ENCODE measurements around the gene TM9SF4. TPM values are rescaled to one million over a fixed set of nuclear protein-coding genes. Genes with fewer than 3 reads are reported as not detected.

TM9SF4 gene
- total RNA-seq, 1 experiment from 2014 or later = 54.4 TPM

- ChIA-PET CTCF (no interaction called here), POLR2A (ENCODE audit: low non-redundant PET) (no interaction called here)
- H3K36me3 ChIP-seq (ENCODE audit: insufficient read depth, low read length, poor library complexity, severe bottlenecking) = peaks cover 31% of the 10 kb centered on the region
- H3K27me3 ChIP-seq (replicated peaks; ENCODE audit: insufficient read depth, low read depth, low read length, poor library complexity) = no peaks in the 10 kb centered on the region
- intact Hi-C loops (cut with micrococcal nuclease; ENCODE audit: unreplicated experiment) = no loop called here
- H3K27ac ChIP-seq (ENCODE audit: low read depth, low read length, poor library complexity, severe bottlenecking) = no peak overlapping the region
- BruUV-seq (replicated peaks) = no TSS peak
- H3K4me3 ChIP-seq (ENCODE audit: low read depth, low read length, poor library complexity, severe bottlenecking) = no peak overlapping the region
- TF ChIP-seq CTCF (conservative IDR thresholded peaks at IDR 0.05; ENCODE audit: low read depth, low read length) (no peak), EZH2 (IDR thresholded peaks at IDR 0.05; ENCODE audit: borderline replicate concordance, low read depth, low read length, poor library complexity, severe bottlenecking) (no peak)
- no peaks in the 10 kb centered on the region for H3K4me1 ChIP-seq (ENCODE audit: insufficient read depth, low read length, poor library complexity, severe bottlenecking)
- no peak for DNase-seq (ENCODE audit: low spot score)
- no peaks in the 10 kb centered on the region for H3K9me3 ChIP-seq (ENCODE audit: low read depth, low read length, poor library complexity, severe bottlenecking)
Measured at GRCh38 chr20:32135983-32136515, 26.5 kb downstream of the TM9SF4 start.

- Histone ChIP-seq H3K4me1 (ENCODE audit: insufficient read depth, low read length, poor library complexity, severe bottlenecking) (no peaks in the 10 kb centered on the region), H3K36me3 (ENCODE audit: insufficient read depth, low read length, poor library complexity, severe bottlenecking) (peaks cover 51% of the 10 kb centered on the region), H3K27ac (ENCODE audit: low read depth, low read length, poor library complexity, severe bottlenecking) (no peak overlapping the region), H3K27me3 (replicated peaks; ENCODE audit: insufficient read depth, low read depth, low read length, poor library complexity) (no peaks in the 10 kb centered on the region), H3K9me3 (ENCODE audit: low read depth, low read length, poor library complexity, severe bottlenecking) (no peaks in the 10 kb centered on the region), H3K4me3 (ENCODE audit: low read depth, low read length, poor library complexity, severe bottlenecking) (no peak overlapping the region)
- BruUV-seq (replicated peaks) = no TSS peak
- ChIA-PET CTCF (no interaction called here), POLR2A (ENCODE audit: low non-redundant PET) (no interaction called here)
- TF ChIP-seq CTCF (conservative IDR thresholded peaks at IDR 0.05; ENCODE audit: low read depth, low read length) (no peak), EZH2 (IDR thresholded peaks at IDR 0.05; ENCODE audit: borderline replicate concordance, low read depth, low read length, poor library complexity, severe bottlenecking) (no peak)
- intact Hi-C loops (cut with micrococcal nuclease; ENCODE audit: unreplicated experiment) = no loop called here
- DNase-seq (ENCODE audit: low spot score) = no peak
Measured at GRCh38 chr20:32138921-32139320, 29.4 kb downstream of the TM9SF4 start.

- ChIA-PET POLR2A (ENCODE audit: low non-redundant PET) (no interaction called here), CTCF (no interaction called here)
- BruUV-seq (replicated peaks) = no TSS peak
- Histone ChIP-seq H3K36me3 (ENCODE audit: insufficient read depth, low read length, poor library complexity, severe bottlenecking) (peaks cover 60% of the 10 kb centered on the region), H3K27me3 (replicated peaks; ENCODE audit: insufficient read depth, low read depth, low read length, poor library complexity) (no peaks in the 10 kb centered on the region), H3K4me3 (ENCODE audit: low read depth, low read length, poor library complexity, severe bottlenecking) (no peak overlapping the region), H3K4me1 (ENCODE audit: insufficient read depth, low read length, poor library complexity, severe bottlenecking) (no peaks in the 10 kb centered on the region), H3K9me3 (ENCODE audit: low read depth, low read length, poor library complexity, severe bottlenecking) (no peaks in the 10 kb centered on the region), H3K27ac (ENCODE audit: low read depth, low read length, poor library complexity, severe bottlenecking) (no peak overlapping the region)
- no peak for TF ChIP-seq CTCF (conservative IDR thresholded peaks at IDR 0.05; ENCODE audit: low read depth, low read length)
- no peak for TF ChIP-seq EZH2 (IDR thresholded peaks at IDR 0.05; ENCODE audit: borderline replicate concordance, low read depth, low read length, poor library complexity, severe bottlenecking)
- intact Hi-C loops (cut with micrococcal nuclease; ENCODE audit: unreplicated experiment) = no loop called here
- no peak for DNase-seq (ENCODE audit: low spot score)
Measured at GRCh38 chr20:32139947-32140346, 30.4 kb downstream of the TM9SF4 start.

Data from A673 (cell line).